Prostate gland (tissue), 2 donors: ENCODE data around the gene CORO2B.

ENCODE experiments used
- POLR2A ChIP-seq: fragments of 450-650 bp; IDR thresholded peaks from one replicate; pipeline ENCODE4 v1.6.1; 2016; ENCODE audit warnings: antibody characterized with exemption, mild to moderate bottlenecking
- POLR2AphosphoS5 ChIP-seq: sonication (generic); formaldehyde crosslinking; IDR thresholded peaks from one replicate; pipeline ENCODE4 v1.6.1; 2017; ENCODE audit warnings: antibody characterized with exemption
- TF ChIP-seq, protein P1 (sequence below), 4 experiments: fragments of 200-600 bp in 2 of 4; fragments of 450-650 bp in 2 of 4; sonication (generic) in 2 of 4; IDR thresholded peaks; 1 replicate in 3 of 4; 2 replicates in 1 of 4; pipeline ENCODE4 v1.5.1; 2016 to 2019; ENCODE audit warnings: antibody characterized with exemption in 4 of 4, mild to moderate bottlenecking in 2 of 4, moderate library complexity in 2 of 4

DNA sequence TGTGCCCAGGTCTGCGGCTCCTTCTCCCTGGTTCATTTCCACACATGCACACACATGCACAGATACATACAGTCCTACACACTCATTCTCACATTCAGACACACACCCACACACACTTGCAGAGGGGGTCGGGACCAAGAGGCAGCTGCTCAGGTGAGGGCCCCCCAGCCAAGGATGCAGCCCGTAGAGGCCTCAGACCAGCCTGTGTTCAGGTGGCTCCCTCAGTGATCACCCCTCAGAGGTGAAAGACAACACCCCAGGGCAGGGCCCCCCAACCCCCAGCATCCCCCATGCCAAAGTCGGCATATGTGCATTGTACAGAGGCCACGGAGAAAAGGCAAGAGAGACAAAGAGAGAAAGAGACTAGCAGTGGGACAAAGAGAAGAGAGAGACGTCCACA is 5.9 kb upstream of the CORO2B start:
- TF ChIP-seq, protein P1, sequence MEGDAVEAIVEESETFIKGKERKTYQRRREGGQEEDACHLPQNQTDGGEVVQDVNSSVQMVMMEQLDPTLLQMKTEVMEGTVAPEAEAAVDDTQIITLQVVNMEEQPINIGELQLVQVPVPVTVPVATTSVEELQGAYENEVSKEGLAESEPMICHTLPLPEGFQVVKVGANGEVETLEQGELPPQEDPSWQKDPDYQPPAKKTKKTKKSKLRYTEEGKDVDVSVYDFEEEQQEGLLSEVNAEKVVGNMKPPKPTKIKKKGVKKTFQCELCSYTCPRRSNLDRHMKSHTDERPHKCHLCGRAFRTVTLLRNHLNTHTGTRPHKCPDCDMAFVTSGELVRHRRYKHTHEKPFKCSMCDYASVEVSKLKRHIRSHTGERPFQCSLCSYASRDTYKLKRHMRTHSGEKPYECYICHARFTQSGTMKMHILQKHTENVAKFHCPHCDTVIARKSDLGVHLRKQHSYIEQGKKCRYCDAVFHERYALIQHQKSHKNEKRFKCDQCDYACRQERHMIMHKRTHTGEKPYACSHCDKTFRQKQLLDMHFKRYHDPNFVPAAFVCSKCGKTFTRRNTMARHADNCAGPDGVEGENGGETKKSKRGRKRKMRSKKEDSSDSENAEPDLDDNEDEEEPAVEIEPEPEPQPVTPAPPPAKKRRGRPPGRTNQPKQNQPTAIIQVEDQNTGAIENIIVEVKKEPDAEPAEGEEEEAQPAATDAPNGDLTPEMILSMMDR (IDR thresholded peaks at IDR 0.05), result no peak
- TF ChIP-seq POLR2AphosphoS5, result no peak
- TF ChIP-seq POLR2A, result no peak
